Heart right ventricle (tissue), 16 donors: ENCODE data around the gene DGLUCY. TPM values are rescaled to one million over a fixed set of nuclear protein-coding genes. Genes with fewer than 3 reads are reported as not detected.

ENCODE experiments used
- ATAC-seq, 8 donors: fragments of 200-7000 bp; cut with Tn5 transposase; one replicate each; pipeline ENCODE4 v1.9.1; 2020; ENCODE audit warnings: mild to moderate bottlenecking in 8 of 8, moderate library complexity in 8 of 8, moderate number of reproducible peaks in 1 of 8
- DNase-seq, 2 donors: peaks; one replicate each; pipeline ENCODE4 v3.0.0-alpha.2; 2020
- H3K27ac ChIP-seq, 10 donors: fragments of 200-600 bp; sonication (generic) in 2 of 10; one replicate each; pipeline versions ENCODE4 v1.5.0 to v1.8.0; 2020 to 2022; ENCODE audit warnings: mild to moderate bottlenecking in 3 of 10
- H3K27me3 ChIP-seq, 7 donors: fragments of 200-600 bp; one replicate each; pipeline ENCODE4 v1.8.0; 2021 to 2022; ENCODE audit warnings: mild to moderate bottlenecking in 2 of 7
- H3K36me3 ChIP-seq, 9 donors: fragments of 200-600 bp; sonication (generic) in 1 of 9; one replicate each; pipeline versions ENCODE4 v1.5.0 to v1.8.0; 2020 to 2022; ENCODE audit warnings: mild to moderate bottlenecking in 2 of 9
- H3K4me1 ChIP-seq, 9 donors: fragments of 200-600 bp; sonication (generic) in 1 of 9; one replicate each; pipeline versions ENCODE4 v1.5.0 to v1.8.0; 2020 to 2022; ENCODE audit warnings: mild to moderate bottlenecking in 4 of 9
- H3K4me3 ChIP-seq, 10 donors: fragments of 200-600 bp; sonication (generic) in 2 of 10; one replicate each; pipeline versions ENCODE4 v1.5.0 to v1.8.0; 2020 to 2022; ENCODE audit warnings: mild to moderate bottlenecking in 7 of 10, moderate library complexity in 2 of 10
- H3K9me3 ChIP-seq, 11 donors: fragments of 200-600 bp in 10 of 11; sonication (generic) in 2 of 11; one replicate each; pipeline versions ENCODE4 v1.5.0 to v1.8.0; 2013 to 2022; ENCODE audit warnings: mild to moderate bottlenecking in 2 of 11, control low read depth in 1 of 11, moderate library complexity in 1 of 11
- CTCF ChIP-seq, 9 donors: fragments of 200-600 bp; sonication (generic) in 2 of 9; IDR thresholded peaks; one replicate each; pipeline versions ENCODE4 v1.5.0 to v1.8.0; 2021 to 2022; ENCODE audit warnings: antibody characterized with exemption in 9 of 9, mild to moderate bottlenecking in 5 of 9, moderate library complexity in 1 of 9
- WGBS, 2 donors: extraction: QIAGEN DNeasy Blood & Tissue Kit; methylation state at CpG; one replicate each; pipeline ENCODE4 v1.1.7; 2013; ENCODE audit warnings: inconsistent platforms in 1 of 2; 5-methylcytosine and 5-hydroxymethylcytosine counted together
- intact Hi-C, 10 donors: fragments of 100-400 bp; cut with DNase I; formaldehyde crosslinking; loops; one replicate each; pipeline versions ENCODE4 v1.11.1 to v1.14.2; 2022
- polyA plus RNA-seq, 2 donors: library from polyadenylated mRNA; stranded (reverse); fragments of 200-250 nt; gene quantifications; one replicate each; pipeline ENCODE4 v1.2.3, GENCODE V29; 2013
- total RNA-seq, 10 donors: library from RNA; stranded (reverse); fragmentation: NEBNext Ultra II Directional in 3 of 10; extraction: Animal tissue kit (Norgen Biotek cat#: 25700) in 3 of 10; gene quantifications; one replicate each; pipeline versions ENCODE4 v1.2.1 to v1.2.4, GENCODE V29; 2021 to 2023
- donor health status: Arrhythmogenic right ventricular cardiomyopathy.
- donor health status: ischemic (EF 13 %, LVEDD 7.1; RV severe dilation, severe dysfunction).
- donor health status: healthy with polysubstance abuse.
- donor health status: DM: no; HTN: yes; CAD: no.
- donor health status: DM: no; HTN: no; CAD: no.
- donor health status: ischemic (EF 25% LVEDD 6.9; RV normal size, moderate dysfunction).
- donor health status: ischemic (EF 25% LVEDD 5.7; RV mildly dilated, moderate dysfunction).
- donor health status: healthy.
- donor health status: DM: yes; HTN: yes; CAD: no.
- donor health status: Ischemic cardiomyopathy.
- donor health status: ischemic (EF 35%, LVEDD 5.7; RV mildly dilated, moderate dysfunction).
- donor health status: nonischemic (EF 11% LVEDD 7.7; RV severe dilation, severe dysfunction).
- donor health status: DM: yes; HTN: yes; CAD: no.
- donor health status: PGD.
- donor health status: ischemic (EF 29% LVEDD 5.4; RV normal size, mild dysfunction).
- donor health status: nonischemic (EF 23%, LVEDD 6.1; RV moderate dilation, normal function).

DGLUCY gene
- total and polyA plus RNA-seq, 12 donors = 43.5 to 270 (median 201) TPM

GRCh38 chr14:91125271-91125660 lies 11.4 kb downstream of the DGLUCY start:
- no peak for TF ChIP-seq CTCF (IDR thresholded peaks at IDR 0.05)
- peak in 7 of 8 donors; percentile 4 to 60 (median 28) for ATAC-seq
- WGBS, 2 donors = 66 to 70% methylated on average over 7 of the region's 7 CpGs
- H3K36me3 ChIP-seq = peaks cover 0 to 76% (median 3%) of the 10 kb centered on the region in 9 donors
- no peak for DNase-seq
- H3K4me1 ChIP-seq = peaks cover 4 to 76% (median 59%) of the 10 kb centered on the region in 9 donors
- H3K27ac ChIP-seq = peak overlapping the region; percentile 18 to 79 (median 62)
- no peaks in the 10 kb centered on the region for H3K9me3 ChIP-seq
- intact Hi-C loops = loop anchor here in 1 of 10 donors (10.0 kb wide), 1 partner anchor 60 kb away; the partner anchor contains the start of gene RPS6KA5
- H3K4me3 ChIP-seq = no peak overlapping the region
- H3K27me3 ChIP-seq = no peaks in the 10 kb centered on the region

- TF ChIP-seq CTCF (IDR thresholded peaks at IDR 0.05) = no peak
- H3K27me3 ChIP-seq = no peaks in the 10 kb centered on the region
- peaks cover 0 to 77% (median 3%) of the 10 kb centered on the region in 9 donors for H3K36me3 ChIP-seq
- ATAC-seq (peak in 5 of 8 donors; percentile 13 to 51 (median 26)), DNase-seq (no peak)
- peak overlapping the region; percentile 18 to 79 (median 62) for H3K27ac ChIP-seq
- H3K4me3 ChIP-seq = no peak overlapping the region
- intact Hi-C loops = loop anchor here in 1 of 10 donors (10.0 kb wide), 1 partner anchor 61 kb away; the partner anchor contains the start of gene RPS6KA5
- 54 to 78% methylated on average over 4 of the region's 4 CpGs for WGBS, 2 donors
- H3K4me1 ChIP-seq = peaks cover 4 to 72% (median 58%) of the 10 kb centered on the region in 9 donors
- no peaks in the 10 kb centered on the region for H3K9me3 ChIP-seq
These were observed 11.9 kb downstream of the DGLUCY start for GRCh38 chr14:91125801-91126200.

- H3K36me3 ChIP-seq = peaks cover 0 to 77% (median 9%) of the 10 kb centered on the region in 9 donors
- no peak overlapping the region for H3K4me3 ChIP-seq
- 73 to 75% methylated on average over 2 of the region's 2 CpGs for WGBS, 2 donors
- TF ChIP-seq CTCF (IDR thresholded peaks at IDR 0.05) = no peak
- H3K4me1 ChIP-seq = peaks cover 0 to 63% (median 49%) of the 10 kb centered on the region in 9 donors
- peak in 6 of 8 donors; percentile 42 to 82 (median 69) for ATAC-seq
- no peaks in the 10 kb centered on the region for H3K27me3 ChIP-seq
- H3K27ac ChIP-seq = peak overlapping the region in 8 of 10 donors; percentile 18 to 79 (median 58)
- intact Hi-C loops = loop anchor here in 1 of 10 donors (10.0 kb wide), 1 partner anchor 62 kb away; the partner anchor contains the start of gene RPS6KA5
- H3K9me3 ChIP-seq = no peaks in the 10 kb centered on the region
- DNase-seq = peak in 1 of 2 donors; percentile 42
These were observed 12.9 kb downstream of the DGLUCY start for GRCh38 chr14:91126761-91127160.

- ATAC-seq = peak; percentile 48 to 74 (median 64)
These were observed 13.5 kb downstream of the DGLUCY start for GRCh38 chr14:91127401-91127801.

More at GRCh38 chr14:91127401-91127801, 13.5 kb downstream of the DGLUCY start:
- no peak overlapping the region for H3K4me3 ChIP-seq
- H3K27ac ChIP-seq = peak overlapping the region; percentile 18 to 79 (median 56)
- 37 to 51% methylated on average over 8 of the region's 8 CpGs for WGBS, 2 donors
- H3K27me3 ChIP-seq = no peaks in the 10 kb centered on the region
- peaks cover 0 to 57% (median 44%) of the 10 kb centered on the region in 9 donors for H3K4me1 ChIP-seq
- H3K36me3 ChIP-seq = peaks cover 0 to 78% (median 12%) of the 10 kb centered on the region in 9 donors
- H3K9me3 ChIP-seq = no peaks in the 10 kb centered on the region
- peak; percentile 49 to 68 for DNase-seq
- no peak for TF ChIP-seq CTCF (IDR thresholded peaks at IDR 0.05)
- intact Hi-C loops = loop anchor here in 1 of 10 donors (10.0 kb wide), 1 partner anchor 63 kb away; the partner anchor contains the start of gene RPS6KA5
